ENCODE data around the gene PPDPF.

GRCh38 chr20:63486300-63486855, 34.2 kb upstream of the PPDPF start:
- TF ChIP-seq CTCF (IDR thresholded peaks at IDR 0.05; ENCODE audit: low read length) (no peak), EZH2 (optimal IDR thresholded peaks at IDR 0.05; ENCODE audit: low read depth, low read length) (no peak), EZH2phosphoT487 (IDR thresholded peaks at IDR 0.05; ENCODE audit: low read length) (no peak)

Data from MM.1S (cell line).